PC-3 (cell line): ENCODE measurements around the gene TRPV5.

Experiments used
- EZH2 ChIP-seq: fragments of 300-600 bp; sonication (generic); IDR thresholded peaks from one replicate; pipeline ENCODE4 v1.6.1; 2017; ENCODE audit warnings: antibody characterized with exemption, mild to moderate bottlenecking, low read length; ENCODE audit not compliant: unreplicated experiment
- EZH2phosphoT487 ChIP-seq: fragments of 300-600 bp; sonication (generic); IDR thresholded peaks from 2 replicates; pipeline ENCODE4 v1.6.1; 2018; ENCODE audit warnings: mild to moderate bottlenecking, antibody characterized with exemption, low read length, borderline replicate concordance
- TF ChIP-seq, protein P1 (sequence below): fragments of 300-600 bp; sonication (generic); conservative IDR thresholded peaks from 2 replicates; pipeline ENCODE4 v1.5.1; 2017; ENCODE audit warnings: antibody characterized with exemption, low read depth, mild to moderate bottlenecking, low read length

DNA sequence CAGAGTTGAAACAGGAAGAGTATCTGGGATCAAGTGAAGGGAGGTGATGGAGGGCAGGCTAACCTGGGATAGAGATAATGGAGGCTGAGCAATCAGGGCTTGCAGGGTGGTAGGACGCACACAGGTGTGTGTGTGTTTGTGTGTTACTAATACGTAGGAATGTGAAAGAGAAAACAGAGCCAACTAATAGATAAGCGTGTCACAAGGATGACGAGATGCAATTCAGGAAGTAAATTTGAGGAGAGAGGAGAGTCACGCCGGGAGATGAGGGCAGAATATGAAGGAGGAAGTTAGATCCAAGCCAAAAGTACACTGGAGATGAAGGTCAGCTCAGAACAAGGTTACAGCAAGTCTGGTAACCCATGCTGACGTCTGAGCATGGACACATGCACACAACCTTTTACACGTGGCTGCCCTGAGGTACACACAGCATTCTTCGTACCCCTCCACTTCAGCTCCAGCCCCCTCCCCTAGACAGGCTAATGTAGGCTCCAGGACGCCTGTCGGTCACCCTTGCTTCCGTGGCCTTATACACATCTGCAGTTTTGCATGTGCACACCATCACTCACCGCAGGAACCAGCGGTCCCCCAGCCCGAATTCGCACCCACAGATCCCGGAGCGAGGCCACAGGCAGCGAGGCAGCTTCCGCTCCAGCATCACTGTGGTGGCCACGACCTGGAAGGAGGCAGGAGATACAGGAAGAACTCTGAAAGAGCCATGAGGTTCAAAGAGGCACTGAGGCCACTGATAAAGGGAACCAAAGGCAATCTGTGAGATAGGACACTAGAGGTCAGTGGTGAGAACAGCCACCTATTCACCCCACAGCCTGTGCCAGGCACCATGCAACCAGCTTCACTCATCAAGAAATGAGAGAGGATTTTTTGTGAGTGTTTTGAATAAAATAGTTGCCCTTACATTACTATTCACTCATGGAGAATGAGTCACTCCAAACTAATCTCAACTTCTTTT, 24.3 kb downstream of the TRPV5 start:
- TF ChIP-seq, protein P1, sequence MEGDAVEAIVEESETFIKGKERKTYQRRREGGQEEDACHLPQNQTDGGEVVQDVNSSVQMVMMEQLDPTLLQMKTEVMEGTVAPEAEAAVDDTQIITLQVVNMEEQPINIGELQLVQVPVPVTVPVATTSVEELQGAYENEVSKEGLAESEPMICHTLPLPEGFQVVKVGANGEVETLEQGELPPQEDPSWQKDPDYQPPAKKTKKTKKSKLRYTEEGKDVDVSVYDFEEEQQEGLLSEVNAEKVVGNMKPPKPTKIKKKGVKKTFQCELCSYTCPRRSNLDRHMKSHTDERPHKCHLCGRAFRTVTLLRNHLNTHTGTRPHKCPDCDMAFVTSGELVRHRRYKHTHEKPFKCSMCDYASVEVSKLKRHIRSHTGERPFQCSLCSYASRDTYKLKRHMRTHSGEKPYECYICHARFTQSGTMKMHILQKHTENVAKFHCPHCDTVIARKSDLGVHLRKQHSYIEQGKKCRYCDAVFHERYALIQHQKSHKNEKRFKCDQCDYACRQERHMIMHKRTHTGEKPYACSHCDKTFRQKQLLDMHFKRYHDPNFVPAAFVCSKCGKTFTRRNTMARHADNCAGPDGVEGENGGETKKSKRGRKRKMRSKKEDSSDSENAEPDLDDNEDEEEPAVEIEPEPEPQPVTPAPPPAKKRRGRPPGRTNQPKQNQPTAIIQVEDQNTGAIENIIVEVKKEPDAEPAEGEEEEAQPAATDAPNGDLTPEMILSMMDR = peak; percentile 46
- TF ChIP-seq EZH2phosphoT487 = no peak
- TF ChIP-seq EZH2 = no peak
